Measurements from ENCODE around the gene SIM1. TPM values are rescaled to one million over a fixed set of nuclear protein-coding genes. Genes with fewer than 3 reads are reported as not detected.
A peak's percentile ranks its signal among the peaks of the same experiment; 100 is the strongest.

The SIM1 gene
- total RNA-seq, 1 donor from 2014 or later = not detected

DNA sequence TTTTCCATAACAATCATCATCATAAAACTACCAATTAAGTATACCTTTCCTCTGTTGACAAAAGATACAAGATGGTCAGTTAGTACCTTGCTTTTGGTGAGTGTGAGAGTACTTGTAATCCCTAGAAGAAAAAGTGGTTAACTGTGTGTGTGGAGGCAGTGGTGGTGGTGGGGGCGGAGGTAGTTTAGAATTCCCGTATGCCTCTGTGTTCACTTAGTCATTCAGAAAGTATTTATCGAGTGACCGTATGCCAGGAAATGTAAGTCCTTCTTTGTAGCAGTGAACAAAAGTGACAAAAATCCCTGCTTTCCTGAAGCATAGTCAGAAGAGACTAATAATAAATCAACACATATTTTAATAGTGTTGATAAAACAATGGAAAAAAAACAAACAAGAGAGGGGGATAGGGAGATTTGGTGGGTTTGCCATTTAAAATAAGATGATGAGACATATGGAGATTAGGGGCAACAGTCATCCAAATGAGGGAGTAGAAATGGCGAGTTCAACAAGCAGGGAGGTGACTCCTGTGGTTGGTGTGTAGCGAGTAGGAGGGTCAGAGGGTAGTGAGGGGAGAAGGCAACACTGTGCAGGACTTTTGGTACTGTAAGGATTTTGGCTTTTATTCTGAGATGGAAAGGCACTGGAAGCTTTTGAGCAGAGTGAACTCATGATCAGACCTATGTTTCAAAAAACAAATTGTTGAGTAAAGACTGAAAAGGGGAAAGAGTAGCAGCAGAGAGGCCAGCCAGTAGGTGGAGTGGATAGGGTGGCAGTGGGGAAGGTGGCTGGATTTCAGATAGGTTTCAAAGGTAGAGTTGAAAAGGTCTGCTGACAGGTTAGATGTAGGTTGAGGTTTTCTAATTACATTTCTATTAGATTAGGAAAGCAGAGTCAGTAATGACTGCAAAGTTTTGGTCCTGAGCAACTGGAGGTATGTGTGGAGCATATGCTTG is 40.3 kb upstream of the SIM1 start:
- FAIRE-seq = no peak
- no peaks in the 10 kb centered on the region for H3K27me3 ChIP-seq (ENCODE audit: control insufficient read depth, insufficient read depth, low read length)
- no peak overlapping the region for H3K4me3 ChIP-seq (ENCODE audit: low read depth, low read length)
- peak; percentile 73 for DNase-seq (ENCODE audit: low read depth)
- H3K36me3 ChIP-seq (ENCODE audit: control insufficient read depth, insufficient read depth, low read length) = no peaks in the 10 kb centered on the region
- TF ChIP-seq CTCF (IDR thresholded peaks at IDR 0.05; ENCODE audit: insufficient read depth, low read length, severe bottlenecking) = no peak

- H3K36me3 ChIP-seq (ENCODE audit: control insufficient read depth, insufficient read depth, low read length) = no peaks in the 10 kb centered on the region
- DNase-seq (ENCODE audit: low read depth) = no peak
- H3K4me3 ChIP-seq (ENCODE audit: low read depth, low read length) = no peak overlapping the region
- no peak for FAIRE-seq
- no peaks in the 10 kb centered on the region for H3K27me3 ChIP-seq (ENCODE audit: control insufficient read depth, insufficient read depth, low read length)
- TF ChIP-seq CTCF (IDR thresholded peaks at IDR 0.05; ENCODE audit: insufficient read depth, low read length, severe bottlenecking) = no peak
These were observed 38.5 kb upstream of the SIM1 start for GRCh38 chr6:100503043-100503705.

DNA sequence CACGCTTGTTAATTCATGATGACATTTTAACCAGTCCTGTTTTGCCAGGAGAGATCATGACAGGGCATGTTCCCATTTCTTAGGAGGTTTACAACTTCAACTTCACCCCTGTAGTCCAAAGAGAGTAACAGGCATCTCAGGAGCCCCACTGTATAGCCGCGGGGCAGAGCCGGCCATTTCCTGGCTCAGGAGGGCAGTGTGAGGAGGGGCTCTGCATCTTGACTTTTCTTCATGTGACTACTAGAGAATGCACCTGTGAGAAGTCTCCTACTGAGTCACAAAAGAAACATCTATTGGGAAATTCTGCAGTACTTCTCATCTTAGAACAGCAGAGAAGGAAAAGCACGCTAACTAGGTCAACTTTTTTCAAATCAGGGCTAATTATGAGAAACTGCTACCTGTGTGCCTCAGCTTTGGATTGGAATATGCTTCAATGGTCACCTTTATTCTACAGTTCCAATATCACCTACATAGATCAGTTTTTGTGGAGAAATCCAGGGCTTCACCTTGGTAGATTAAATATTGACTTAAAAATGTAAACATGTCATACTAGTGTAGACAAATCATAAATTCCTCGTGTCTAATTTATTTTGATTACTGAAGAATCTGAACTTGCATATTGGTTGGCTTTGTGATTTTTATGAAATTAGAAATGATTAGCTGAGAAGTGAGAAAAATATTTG is 28.6 kb upstream of the SIM1 start:
- Histone ChIP-seq H3K36me3 (ENCODE audit: control insufficient read depth, insufficient read depth, low read length) (no peaks in the 10 kb centered on the region), H3K27me3 (ENCODE audit: control insufficient read depth, insufficient read depth, low read length) (no peaks in the 10 kb centered on the region), H3K4me3 (ENCODE audit: low read depth, low read length) (no peak overlapping the region)
- FAIRE-seq (no peak), DNase-seq (ENCODE audit: low read depth) (peak; percentile 94)
- no peak for TF ChIP-seq CTCF (IDR thresholded peaks at IDR 0.05; ENCODE audit: insufficient read depth, low read length, severe bottlenecking)

DNA sequence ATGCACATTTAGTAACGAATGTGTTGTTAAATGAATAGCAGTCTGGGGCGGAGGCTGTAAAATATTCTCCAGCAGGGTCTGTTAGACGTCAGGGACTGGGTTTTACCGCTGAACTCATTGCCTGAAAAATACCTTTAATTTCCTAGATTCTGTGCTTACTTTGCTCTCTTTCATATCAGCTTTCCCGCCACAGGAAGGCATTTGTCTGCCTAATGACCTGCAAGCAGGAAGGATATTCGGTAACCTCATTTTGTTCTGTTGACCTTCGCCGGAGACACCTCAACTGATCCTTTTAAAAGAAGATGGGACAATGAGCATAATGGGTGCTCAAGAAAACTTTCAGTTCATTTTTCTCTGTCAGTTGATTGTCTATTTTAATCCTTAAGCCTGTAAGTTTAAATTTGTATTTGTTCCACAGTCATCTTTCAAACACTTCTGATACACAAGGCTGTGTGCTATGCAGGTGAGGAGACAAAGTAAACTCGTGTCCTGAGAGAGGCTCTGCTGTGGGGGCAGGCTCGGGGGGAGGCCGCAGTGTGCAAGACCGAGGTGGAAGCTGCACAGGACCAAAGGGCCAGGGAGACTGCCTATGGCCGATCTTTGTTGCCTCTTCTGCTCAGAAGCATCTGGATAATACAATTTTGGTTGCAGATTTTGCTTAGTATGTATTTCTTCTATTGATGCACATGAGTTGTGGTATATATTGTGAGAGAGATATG is 27.4 kb upstream of the SIM1 start:
- H3K4me3 ChIP-seq (ENCODE audit: low read depth, low read length) = no peak overlapping the region
- DNase-seq (ENCODE audit: low read depth) (no peak), FAIRE-seq (no peak)
- no peaks in the 10 kb centered on the region for H3K36me3 ChIP-seq (ENCODE audit: control insufficient read depth, insufficient read depth, low read length)
- no peak for TF ChIP-seq CTCF (IDR thresholded peaks at IDR 0.05; ENCODE audit: insufficient read depth, low read length, severe bottlenecking)
- no peaks in the 10 kb centered on the region for H3K27me3 ChIP-seq (ENCODE audit: control insufficient read depth, insufficient read depth, low read length)

DNA sequence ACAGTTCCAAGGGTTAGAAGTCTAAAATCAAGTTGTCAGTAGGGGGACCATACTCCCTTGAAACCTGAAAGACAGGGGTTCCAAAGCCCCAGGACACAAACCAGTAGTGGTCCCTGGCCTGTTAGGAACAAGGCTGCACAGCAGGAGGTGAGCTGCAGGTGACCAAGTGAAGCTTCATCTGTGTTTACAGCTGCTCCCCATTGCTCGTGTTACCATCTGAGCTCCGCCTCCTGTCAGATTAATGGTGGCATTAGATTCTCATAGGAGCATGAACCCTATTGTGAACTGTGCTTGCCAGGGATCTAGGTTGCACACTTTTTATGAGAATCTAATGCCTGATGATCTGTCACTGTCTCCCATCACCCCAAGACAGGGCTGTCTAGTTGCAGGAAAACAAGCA is 25.3 kb upstream of the SIM1 start:
- Histone ChIP-seq H3K27me3 (ENCODE audit: control insufficient read depth, insufficient read depth, low read length) (no peaks in the 10 kb centered on the region), H3K36me3 (ENCODE audit: control insufficient read depth, insufficient read depth, low read length) (no peaks in the 10 kb centered on the region), H3K4me3 (ENCODE audit: low read depth, low read length) (no peak overlapping the region)
- DNase-seq (ENCODE audit: low read depth) = no peak
- no peak for FAIRE-seq
- TF ChIP-seq CTCF (IDR thresholded peaks at IDR 0.05; ENCODE audit: insufficient read depth, low read length, severe bottlenecking) = no peak
